PC-9 (cell line): Measurements from ENCODE around the gene DNA2. TPM values are rescaled to one million over a fixed set of nuclear protein-coding genes. Genes with fewer than 3 reads are reported as not detected.

Source experiments
- BruUV-seq: library from RNA; stranded (reverse); fragments of 400-500 nt; replicated peaks from 2 replicates; lab custom pipeline; 2021; lab: Mats Ljungman, UMichigan
- CTCF ChIA-PET: fragments of 300-600 bp; sonication (Branson Sonifier 250); formaldehyde crosslinking; loops from one replicate; lab custom pipeline; 2022; ENCODE audit warnings: antibody characterized with exemption; lab: Charles Lee
- POLR2A ChIA-PET: fragments of 300-600 bp; sonication (Branson Sonifier 250); formaldehyde crosslinking; loops from one replicate; lab custom pipeline; 2022; ENCODE audit warnings: antibody characterized with exemption; ENCODE audit not compliant: unreplicated experiment; lab: Charles Lee
- DNase-seq, 2 experiments: peaks; one replicate each; pipeline versions ENCODE4 v3.0.0 to v3.0.0-alpha.2; 2015 to 2022; ENCODE audit warnings: mixed read lengths in 1 of 2
- H2AFZ ChIP-seq: fragments of 200-600 bp; sonication (generic); 2 replicates; pipeline ENCODE4 v1.8.1; 2017; ENCODE audit warnings: antibody characterized with exemption
- H3F3A ChIP-seq: fragments of 200-600 bp; sonication (generic); 2 replicates; pipeline ENCODE4 v1.8.1; 2017; ENCODE audit warnings: antibody characterized with exemption, mild to moderate bottlenecking, low read depth; ENCODE audit not compliant: insufficient read depth
- H3K27ac ChIP-seq: fragments of 200-600 bp; sonication (generic); 2 replicates; pipeline ENCODE4 v1.6.1; 2016; ENCODE audit warnings: mixed run types
- H3K27me3 ChIP-seq: fragments of 200-600 bp; sonication (generic); 2 replicates; pipeline ENCODE4 v1.6.1; 2016; ENCODE audit warnings: low read depth, mixed run types; ENCODE audit not compliant: insufficient read depth
- H3K36me3 ChIP-seq: fragments of 200-600 bp; sonication (generic); 2 replicates; pipeline ENCODE4 v1.6.1; 2016; ENCODE audit warnings: low read depth, mixed run types
- H3K4me1 ChIP-seq: fragments of 200-600 bp; sonication (generic); replicated peaks from 2 replicates; pipeline ENCODE4 v1.6.1; 2016; ENCODE audit warnings: mixed run types; ENCODE audit not compliant: insufficient read depth
- H3K4me2 ChIP-seq: fragments of 200-600 bp; sonication (generic); 2 replicates; pipeline ENCODE4 v1.6.1; 2017; ENCODE audit warnings: mixed run types
- H3K4me3 ChIP-seq: fragments of 200-600 bp; sonication (generic); 2 replicates; pipeline ENCODE4 v1.6.1; 2016; ENCODE audit warnings: mixed run types
- H3K79me2 ChIP-seq: fragments of 200-600 bp; sonication (generic); 2 replicates; pipeline ENCODE4 v1.6.1; 2017; ENCODE audit warnings: low read depth, mixed run types
- H3K9me2 ChIP-seq: fragments of 200-600 bp; sonication (generic); 2 replicates; pipeline ENCODE4 v1.8.1; 2017; ENCODE audit warnings: mild to moderate bottlenecking; ENCODE audit not compliant: insufficient read depth
- H3K9me3 ChIP-seq: fragments of 200-600 bp; sonication (generic); 2 replicates; pipeline ENCODE4 v1.8.1; 2016; ENCODE audit warnings: low read depth; ENCODE audit not compliant: insufficient read depth
- H4K20me1 ChIP-seq: fragments of 200-600 bp; sonication (generic); 2 replicates; pipeline ENCODE4 v1.8.1; 2017; ENCODE audit not compliant: insufficient read depth
- EZH2 ChIP-seq: fragments of 200-600 bp; sonication (generic); IDR thresholded peaks from 2 replicates; pipeline ENCODE4 v1.8.0; 2017; ENCODE audit warnings: antibody characterized with exemption, low read depth
- intact Hi-C: fragments of 100-400 bp; cut with micrococcal nuclease; formaldehyde crosslinking; loops from one replicate; pipeline ENCODE4 v1.10.0; 2022; ENCODE audit not compliant: unreplicated experiment
- total RNA-seq: library from RNA; stranded (reverse); gene quantifications from 2 replicates; pipeline ENCODE4 v1.2.3, GENCODE V29; 2021
- TF ChIP-seq, protein P1 (sequence below): fragments of 200-600 bp; sonication (generic); conservative IDR thresholded peaks from 2 replicates; pipeline ENCODE4 v1.6.1; 2017; ENCODE audit warnings: mixed run types, antibody characterized with exemption, mild to moderate bottlenecking, moderate library complexity

The DNA2 gene
- total RNA-seq, 1 experiment from 2014 or later, result 33.4 TPM

- Histone ChIP-seq H4K20me1 (no peaks in the 10 kb centered on the region), H3K4me3 (no peak overlapping the region), H3K4me2 (no peak overlapping the region), H3K79me2 (no peaks in the 10 kb centered on the region), H3K27me3 (no peaks in the 10 kb centered on the region), H3K4me1 (no peaks in the 10 kb centered on the region), H3F3A (no peaks in the 10 kb centered on the region; the same call in 1 of the 2 replicates), H3K36me3 (peaks cover 15% of the 10 kb centered on the region), H3K9me3 (no peaks in the 10 kb centered on the region), H3K27ac (no peak overlapping the region), H2AFZ (no peak overlapping the region), H3K9me2 (no peaks in the 10 kb centered on the region)
- no peak for DNase-seq
- TF ChIP-seq, protein P1, sequence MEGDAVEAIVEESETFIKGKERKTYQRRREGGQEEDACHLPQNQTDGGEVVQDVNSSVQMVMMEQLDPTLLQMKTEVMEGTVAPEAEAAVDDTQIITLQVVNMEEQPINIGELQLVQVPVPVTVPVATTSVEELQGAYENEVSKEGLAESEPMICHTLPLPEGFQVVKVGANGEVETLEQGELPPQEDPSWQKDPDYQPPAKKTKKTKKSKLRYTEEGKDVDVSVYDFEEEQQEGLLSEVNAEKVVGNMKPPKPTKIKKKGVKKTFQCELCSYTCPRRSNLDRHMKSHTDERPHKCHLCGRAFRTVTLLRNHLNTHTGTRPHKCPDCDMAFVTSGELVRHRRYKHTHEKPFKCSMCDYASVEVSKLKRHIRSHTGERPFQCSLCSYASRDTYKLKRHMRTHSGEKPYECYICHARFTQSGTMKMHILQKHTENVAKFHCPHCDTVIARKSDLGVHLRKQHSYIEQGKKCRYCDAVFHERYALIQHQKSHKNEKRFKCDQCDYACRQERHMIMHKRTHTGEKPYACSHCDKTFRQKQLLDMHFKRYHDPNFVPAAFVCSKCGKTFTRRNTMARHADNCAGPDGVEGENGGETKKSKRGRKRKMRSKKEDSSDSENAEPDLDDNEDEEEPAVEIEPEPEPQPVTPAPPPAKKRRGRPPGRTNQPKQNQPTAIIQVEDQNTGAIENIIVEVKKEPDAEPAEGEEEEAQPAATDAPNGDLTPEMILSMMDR, result no peak
- TF ChIP-seq EZH2, result no peak
- intact Hi-C loops, result no loop called here
- ChIA-PET POLR2A (no interaction called here), CTCF (no interaction called here)
- BruUV-seq, result no TSS peak
These were observed 105.2 kb downstream of the DNA2 start for GRCh38 chr10:68366600-68366999.

DNA sequence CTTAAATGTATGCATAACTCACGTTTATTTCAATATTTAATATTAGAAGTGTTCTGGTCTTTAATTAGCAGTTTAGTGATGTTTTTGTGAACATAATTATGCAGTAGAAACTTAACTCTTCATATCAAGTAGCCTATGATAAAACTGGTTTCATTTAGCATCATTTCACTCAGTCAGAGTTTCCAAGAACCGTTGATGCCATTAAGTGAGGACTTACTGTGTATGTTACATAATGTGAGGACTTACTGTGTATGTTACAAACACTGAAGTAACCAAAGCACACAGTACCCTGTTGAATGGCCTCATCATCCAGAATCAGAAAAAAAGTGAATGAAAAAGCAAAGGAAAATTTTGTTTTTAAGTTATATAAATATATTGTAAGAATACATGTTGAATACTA lies 106.2 kb downstream of the DNA2 start:
- H2AFZ ChIP-seq, result no peak overlapping the region
- intact Hi-C loops, result no loop called here
- no peak for DNase-seq
- H3F3A ChIP-seq, result no peaks in the 10 kb centered on the region; the same call in 1 of the 2 replicates
- no peak overlapping the region for H3K27ac ChIP-seq
- H3K9me3 ChIP-seq, result no peaks in the 10 kb centered on the region
- no peaks in the 10 kb centered on the region for H3K79me2 ChIP-seq
- TF ChIP-seq EZH2, result no peak
- TF ChIP-seq, protein P1, result no peak
- H3K9me2 ChIP-seq, result no peaks in the 10 kb centered on the region
- no peak overlapping the region for H3K4me3 ChIP-seq
- H3K27me3 ChIP-seq, result no peaks in the 10 kb centered on the region
- peaks cover 14% of the 10 kb centered on the region; the same call in 1 of the 2 replicates for H3K36me3 ChIP-seq
- ChIA-PET CTCF (no interaction called here), POLR2A (no interaction called here)
- H4K20me1 ChIP-seq, result no peaks in the 10 kb centered on the region
- no TSS peak for BruUV-seq
- H3K4me1 ChIP-seq, result no peaks in the 10 kb centered on the region
- no peak overlapping the region for H3K4me2 ChIP-seq

DNA sequence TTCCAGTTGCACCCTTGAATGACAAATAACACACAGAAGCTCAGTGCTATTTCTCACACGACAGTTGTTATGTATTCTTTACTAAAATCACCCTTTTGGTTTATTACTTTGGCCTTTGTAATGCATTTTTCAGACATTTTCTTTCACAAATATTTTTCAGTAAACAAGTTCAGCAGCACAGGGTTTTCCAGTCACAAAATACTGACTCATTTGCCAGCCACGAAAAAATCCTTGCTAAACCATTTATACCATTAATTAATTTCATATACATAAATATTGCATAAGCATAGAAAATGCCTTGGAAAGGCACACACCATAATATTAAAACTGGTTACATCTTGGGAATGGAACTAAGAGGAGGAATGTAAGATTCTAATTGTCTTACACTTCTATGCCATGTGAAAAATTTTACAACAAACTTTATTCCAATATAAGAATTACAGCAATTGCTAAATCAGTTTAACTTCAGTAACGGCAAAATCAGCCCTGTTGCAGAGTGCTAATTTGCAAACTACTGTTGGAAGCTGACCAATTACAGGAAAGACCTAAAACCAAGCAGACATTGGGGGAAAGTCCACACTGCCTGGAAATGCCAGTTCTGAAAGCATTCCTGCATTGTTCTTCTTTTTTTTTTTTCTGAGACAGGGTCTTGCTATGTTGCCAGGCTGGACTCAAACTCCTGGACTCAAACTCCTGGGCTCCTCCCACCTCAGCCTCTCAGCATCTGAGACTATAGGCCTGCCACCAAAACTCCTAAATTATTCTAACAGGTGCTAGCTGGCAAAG lies 107.5 kb downstream of the DNA2 start:
- Histone ChIP-seq H3K79me2 (no peaks in the 10 kb centered on the region), H3K27ac (no peak overlapping the region), H3K36me3 (peaks cover 14% of the 10 kb centered on the region; the same call in 1 of the 2 replicates), H4K20me1 (no peaks in the 10 kb centered on the region), H3K27me3 (no peaks in the 10 kb centered on the region), H3F3A (no peaks in the 10 kb centered on the region; the same call in 1 of the 2 replicates), H2AFZ (no peak overlapping the region), H3K4me3 (no peak overlapping the region), H3K9me2 (no peaks in the 10 kb centered on the region), H3K4me1 (no peaks in the 10 kb centered on the region), H3K9me3 (no peaks in the 10 kb centered on the region), H3K4me2 (no peak overlapping the region)
- BruUV-seq, result no TSS peak
- intact Hi-C loops, result no loop called here
- no peak for TF ChIP-seq EZH2
- TF ChIP-seq, protein P1, result no peak
- no peak for DNase-seq
- ChIA-PET CTCF (no interaction called here), POLR2A (no interaction called here)

Other genes with a start within 250 kb of the DNA2 start
- gene ATOH7, start 239.9 kb downstream of the DNA2 start, total RNA-seq, result not detected in 2 replicates
- gene HNRNPH3, start 139.9 kb downstream of the DNA2 start, total RNA-seq, result 161 and 175 TPM in 2 replicates
- 9.3 and 11.7 TPM in 2 replicates for gene PBLD, start 139.0 kb downstream of the DNA2 start, total RNA-seq
- 26.7 and 30.5 TPM in 2 replicates for gene RUFY2, start 64.7 kb downstream of the DNA2 start, total RNA-seq
- 12.6 and 20.3 TPM in 2 replicates for gene SLC25A16, start 55.5 kb upstream of the DNA2 start, total RNA-seq
- 1.9 and 2.4 TPM in 2 replicates for gene TET1, start 88.4 kb upstream of the DNA2 start, total RNA-seq
- 66.1 and 98.3 TPM in 2 replicates for gene CCAR1, start 249.3 kb upstream of the DNA2 start, total RNA-seq